ENCODE data around the gene RIPOR1.

The RIPOR1 gene

DNA sequence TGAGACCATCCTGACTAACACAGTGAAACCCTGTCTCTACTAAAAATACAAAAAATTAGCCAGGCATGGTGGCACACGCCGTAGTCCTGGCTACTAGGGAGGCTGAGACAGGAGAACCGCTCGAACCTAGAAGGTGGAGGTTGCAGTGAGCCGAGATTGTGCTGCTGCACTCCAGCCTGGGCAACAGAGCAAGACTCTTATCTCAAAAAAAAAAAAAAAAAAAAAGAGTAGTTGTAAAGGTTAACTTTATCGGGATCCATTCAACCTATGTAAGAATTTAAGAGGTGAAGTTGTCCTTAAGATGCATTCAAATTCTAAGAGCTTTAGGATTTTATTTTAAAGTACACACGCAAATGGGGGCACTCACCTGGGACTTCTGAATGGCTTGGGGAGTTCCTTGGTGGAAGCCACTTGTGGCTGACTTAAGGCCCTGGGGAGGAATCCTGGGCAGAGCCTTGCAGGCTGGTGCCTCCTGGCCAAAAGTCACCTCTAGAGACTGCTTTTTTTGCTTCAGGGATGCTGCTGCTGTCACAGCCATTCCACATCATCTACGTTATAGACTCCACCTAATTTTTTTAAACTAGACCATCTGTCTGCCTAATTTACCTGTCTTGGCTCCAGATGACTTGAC is 37.0 kb downstream of the RIPOR1 start:
- H3K4me3 ChIP-seq (ENCODE audit: low read depth, low read length): peak overlapping the region; percentile 92
- TF ChIP-seq, protein P1, sequence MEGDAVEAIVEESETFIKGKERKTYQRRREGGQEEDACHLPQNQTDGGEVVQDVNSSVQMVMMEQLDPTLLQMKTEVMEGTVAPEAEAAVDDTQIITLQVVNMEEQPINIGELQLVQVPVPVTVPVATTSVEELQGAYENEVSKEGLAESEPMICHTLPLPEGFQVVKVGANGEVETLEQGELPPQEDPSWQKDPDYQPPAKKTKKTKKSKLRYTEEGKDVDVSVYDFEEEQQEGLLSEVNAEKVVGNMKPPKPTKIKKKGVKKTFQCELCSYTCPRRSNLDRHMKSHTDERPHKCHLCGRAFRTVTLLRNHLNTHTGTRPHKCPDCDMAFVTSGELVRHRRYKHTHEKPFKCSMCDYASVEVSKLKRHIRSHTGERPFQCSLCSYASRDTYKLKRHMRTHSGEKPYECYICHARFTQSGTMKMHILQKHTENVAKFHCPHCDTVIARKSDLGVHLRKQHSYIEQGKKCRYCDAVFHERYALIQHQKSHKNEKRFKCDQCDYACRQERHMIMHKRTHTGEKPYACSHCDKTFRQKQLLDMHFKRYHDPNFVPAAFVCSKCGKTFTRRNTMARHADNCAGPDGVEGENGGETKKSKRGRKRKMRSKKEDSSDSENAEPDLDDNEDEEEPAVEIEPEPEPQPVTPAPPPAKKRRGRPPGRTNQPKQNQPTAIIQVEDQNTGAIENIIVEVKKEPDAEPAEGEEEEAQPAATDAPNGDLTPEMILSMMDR (IDR thresholded peaks at IDR 0.05; ENCODE audit: borderline replicate concordance, insufficient read depth, low read depth, low read length): no peak

DNA sequence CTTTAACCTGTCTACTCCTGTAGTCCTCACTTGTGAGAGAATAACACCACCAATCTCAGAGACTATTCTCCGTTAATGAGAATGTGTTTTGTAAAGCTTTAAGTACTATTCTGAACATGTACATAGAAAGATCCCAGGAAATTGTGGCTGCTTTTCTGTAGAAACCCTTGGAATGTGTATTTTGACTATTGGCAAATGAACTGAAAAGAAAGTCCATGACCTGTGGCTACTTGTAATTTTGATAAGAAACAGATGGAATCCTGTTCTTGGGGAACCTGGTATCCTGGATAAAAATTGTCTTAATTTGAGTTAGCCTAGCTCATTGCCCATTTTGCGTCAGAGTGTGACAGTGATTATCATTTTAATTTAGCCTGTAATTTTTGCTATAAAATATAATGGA is 42.8 kb downstream of the RIPOR1 start:
- H3K4me3 ChIP-seq (ENCODE audit: low read depth, low read length): no peak overlapping the region
- TF ChIP-seq, protein P1 (IDR thresholded peaks at IDR 0.05; ENCODE audit: borderline replicate concordance, insufficient read depth, low read depth, low read length): no peak

DNA sequence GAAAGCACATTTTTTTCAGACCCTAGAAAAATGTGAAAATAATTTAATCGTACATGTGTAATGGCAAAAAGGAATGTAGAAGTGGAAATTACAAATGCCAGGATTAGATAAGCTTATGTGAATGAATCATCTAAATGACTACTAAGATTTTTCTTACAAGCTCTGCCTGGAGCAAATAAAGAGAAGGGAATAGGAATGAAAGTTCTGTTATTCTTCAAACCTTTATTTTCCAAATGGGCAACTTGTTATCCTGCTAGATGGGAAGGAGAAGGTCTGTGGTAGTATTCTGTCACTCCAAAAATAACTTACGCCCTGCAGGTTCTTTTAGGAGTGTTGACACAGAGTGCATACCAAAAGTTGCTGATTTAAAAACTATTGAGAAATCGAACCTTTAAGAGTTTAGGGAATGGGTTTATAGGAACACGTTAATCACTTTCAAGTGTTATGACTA is 43.4 kb downstream of the RIPOR1 start:
- TF ChIP-seq, protein P1 (IDR thresholded peaks at IDR 0.05; ENCODE audit: borderline replicate concordance, insufficient read depth, low read depth, low read length): no peak
- H3K4me3 ChIP-seq (ENCODE audit: low read depth, low read length): no peak overlapping the region

DNA sequence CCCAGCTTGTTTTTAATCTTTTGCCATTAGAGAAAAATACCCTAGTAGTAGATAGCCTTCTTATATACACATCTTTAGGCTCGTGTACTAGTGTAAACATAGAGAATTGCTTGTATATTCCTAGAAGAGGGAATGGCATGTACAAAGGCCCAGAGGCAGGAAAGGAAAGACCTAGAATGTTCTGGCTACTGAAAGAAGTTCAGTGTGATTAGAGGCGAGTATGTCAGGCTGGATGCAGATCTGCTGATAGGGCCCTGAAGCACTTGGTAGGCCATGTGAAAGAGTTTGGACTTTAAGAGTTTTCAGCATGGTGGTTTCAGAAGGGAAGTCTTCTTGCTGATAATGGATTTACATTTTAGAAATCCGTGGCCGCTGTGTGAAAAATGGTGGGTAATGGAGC is 51.1 kb downstream of the RIPOR1 start:
- TF ChIP-seq, protein P1 (IDR thresholded peaks at IDR 0.05; ENCODE audit: borderline replicate concordance, insufficient read depth, low read depth, low read length): no peak
- no peak overlapping the region for H3K4me3 ChIP-seq (ENCODE audit: low read depth, low read length)

DNA sequence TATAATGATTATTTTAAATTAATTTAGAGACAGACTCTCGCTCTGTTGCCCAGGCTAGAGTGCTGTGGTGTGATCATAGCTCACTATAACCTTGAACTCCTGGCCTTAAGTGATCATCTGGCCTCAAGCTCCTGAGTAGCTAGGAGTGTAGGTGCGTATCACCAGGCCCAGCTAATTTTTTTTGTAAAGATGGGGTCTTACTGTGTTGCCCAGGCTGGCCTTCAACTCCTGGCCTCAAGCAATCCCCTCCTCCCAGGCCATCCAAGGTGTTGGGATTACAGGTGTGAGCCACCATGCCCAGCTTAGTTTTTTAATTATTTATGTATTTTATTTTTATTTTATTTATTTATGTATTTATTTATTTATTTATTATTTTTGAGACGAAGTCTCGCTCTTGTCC is 51.6 kb downstream of the RIPOR1 start:
- no peak overlapping the region for H3K4me3 ChIP-seq (ENCODE audit: low read depth, low read length)

DNA sequence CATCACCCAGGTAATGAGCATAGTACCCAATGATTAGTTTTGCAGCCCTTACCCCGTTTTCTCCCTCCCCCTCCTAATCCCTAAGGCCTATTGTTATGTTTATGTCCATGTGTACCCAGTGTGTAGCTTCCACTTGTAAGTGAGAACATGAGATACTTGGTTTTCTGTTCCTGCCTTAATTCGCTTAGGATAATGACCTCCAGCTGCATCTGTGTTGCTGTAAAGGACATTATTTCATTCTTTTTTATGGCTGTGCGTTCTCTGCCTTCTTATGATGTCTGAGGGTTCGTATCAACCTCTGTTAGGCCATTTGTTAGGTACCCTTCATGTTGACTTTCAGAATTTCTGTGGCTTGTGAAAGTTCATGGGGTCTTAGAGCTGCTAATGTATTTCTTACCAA is 64.7 kb downstream of the RIPOR1 start:
- H3K4me3 ChIP-seq (ENCODE audit: low read depth, low read length): no peak overlapping the region
- TF ChIP-seq, protein P1 (IDR thresholded peaks at IDR 0.05; ENCODE audit: borderline replicate concordance, insufficient read depth, low read depth, low read length): no peak

More for the DNA sequence above, 51.6 kb downstream of the RIPOR1 start:
- TF ChIP-seq, protein P1 (IDR thresholded peaks at IDR 0.05; ENCODE audit: borderline replicate concordance, insufficient read depth, low read depth, low read length): no peak

DNA sequence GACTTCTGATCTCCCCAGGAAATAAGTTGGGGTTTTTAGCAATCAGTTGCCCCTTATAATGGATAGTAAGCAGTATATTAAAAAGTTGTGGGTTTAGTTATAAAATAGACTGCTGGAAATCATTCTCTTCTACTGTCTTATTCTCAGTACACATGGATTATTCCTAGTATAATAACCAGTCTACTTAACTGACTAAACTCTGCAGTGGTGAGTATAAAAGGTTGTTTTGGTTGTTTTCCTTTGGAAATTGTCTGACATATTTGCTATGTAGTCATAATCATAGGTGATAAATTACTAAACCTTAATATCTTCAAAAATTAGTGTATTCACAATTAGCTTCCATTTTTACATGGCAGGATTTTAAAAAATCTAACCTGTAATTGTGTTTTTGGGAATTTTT is 65.1 kb downstream of the RIPOR1 start:
- TF ChIP-seq, protein P1 (IDR thresholded peaks at IDR 0.05; ENCODE audit: borderline replicate concordance, insufficient read depth, low read depth, low read length): no peak
- no peak overlapping the region for H3K4me3 ChIP-seq (ENCODE audit: low read depth, low read length)

All from GM12875 (cell line).